ENCODE data around the gene SSRP1.

Gene SSRP1

DNA sequence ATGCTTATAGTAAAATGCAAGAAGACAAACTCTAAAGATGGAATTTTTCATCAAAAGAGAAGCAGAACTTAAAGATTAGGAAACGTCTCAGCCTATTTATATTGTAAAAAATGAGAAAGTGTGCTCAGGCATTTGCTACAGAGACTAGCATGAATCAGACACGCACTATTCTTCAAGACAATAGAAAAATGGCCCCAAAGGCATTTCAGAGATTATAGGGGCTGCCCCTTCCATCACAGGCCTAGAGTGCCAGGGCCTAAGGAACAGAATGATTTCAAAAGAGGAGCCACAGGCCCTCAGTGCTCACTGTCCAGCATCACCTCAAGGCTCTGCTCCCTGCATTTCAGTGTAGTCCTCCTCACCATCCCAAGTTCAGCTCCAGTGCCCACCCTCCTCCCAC is 38.5 kb downstream of the SSRP1 start:
- TF ChIP-seq TAF1 (IDR thresholded peaks at IDR 0.05; ENCODE audit: low read depth) (no peak), REST (IDR thresholded peaks at IDR 0.05; ENCODE audit: low read depth) (no peak), FOXM1 (IDR thresholded peaks at IDR 0.05; ENCODE audit: borderline replicate concordance, low read depth) (no peak), EGR1 (IDR thresholded peaks at IDR 0.05) (no peak), NFIC (IDR thresholded peaks at IDR 0.05) (no peak), USF1 (IDR thresholded peaks at IDR 0.05) (no peak)
- TF ChIP-seq, protein P1, sequence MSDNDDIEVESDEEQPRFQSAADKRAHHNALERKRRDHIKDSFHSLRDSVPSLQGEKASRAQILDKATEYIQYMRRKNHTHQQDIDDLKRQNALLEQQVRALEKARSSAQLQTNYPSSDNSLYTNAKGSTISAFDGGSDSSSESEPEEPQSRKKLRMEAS (IDR thresholded peaks at IDR 0.05), result no peak

GRCh38 chr11:57294225-57295131 is 41.2 kb downstream of the SSRP1 start:
- TF ChIP-seq EGR1 (IDR thresholded peaks at IDR 0.05) (no peak), REST (IDR thresholded peaks at IDR 0.05; ENCODE audit: low read depth) (no peak), EP300 (IDR thresholded peaks at IDR 0.05; ENCODE audit: borderline replicate concordance) (peak; percentile 85), TEAD4 (IDR thresholded peaks at IDR 0.05) (peak; percentile 90), ZBTB7A (IDR thresholded peaks at IDR 0.05; ENCODE audit: low read depth) (peak; percentile 95), YY1 (IDR thresholded peaks at IDR 0.05; ENCODE audit: low read depth) (0 out of 2 replicates have a peak, but pooled peaks have one; percentile 34), CREB1 (IDR thresholded peaks at IDR 0.05; ENCODE audit: low read depth) (no peak), FOXM1 (IDR thresholded peaks at IDR 0.05; ENCODE audit: borderline replicate concordance, low read depth) (peak; percentile 78), CEBPB (IDR thresholded peaks at IDR 0.05) (0 out of 2 replicates have a peak, but pooled peaks have one; percentile 10), TCF12 (IDR thresholded peaks at IDR 0.05; ENCODE audit: low read depth) (peak; percentile 90), NFIC (IDR thresholded peaks at IDR 0.05) (peak; percentile 96)
- TF ChIP-seq, protein P1 (IDR thresholded peaks at IDR 0.05), result peak; percentile 51

- TF ChIP-seq REST (IDR thresholded peaks at IDR 0.05; ENCODE audit: low read depth) (no peak), ZBTB7A (IDR thresholded peaks at IDR 0.05; ENCODE audit: low read depth) (no peak), USF1 (IDR thresholded peaks at IDR 0.05) (no peak), FOXM1 (IDR thresholded peaks at IDR 0.05; ENCODE audit: borderline replicate concordance, low read depth) (no peak), TAF1 (IDR thresholded peaks at IDR 0.05; ENCODE audit: low read depth) (no peak), TCF12 (IDR thresholded peaks at IDR 0.05; ENCODE audit: low read depth) (no peak), TEAD4 (IDR thresholded peaks at IDR 0.05) (no peak), CREB1 (IDR thresholded peaks at IDR 0.05; ENCODE audit: low read depth) (no peak), YY1 (IDR thresholded peaks at IDR 0.05; ENCODE audit: low read depth) (no peak), RAD21 (IDR thresholded peaks at IDR 0.05; ENCODE audit: low read depth) (no peak), NFIC (IDR thresholded peaks at IDR 0.05) (no peak), CEBPB (IDR thresholded peaks at IDR 0.05) (no peak), EGR1 (IDR thresholded peaks at IDR 0.05) (no peak), EP300 (IDR thresholded peaks at IDR 0.05; ENCODE audit: borderline replicate concordance) (no peak)
- TF ChIP-seq, protein P1 (IDR thresholded peaks at IDR 0.05), result no peak
Measured at GRCh38 chr11:57290288-57290687, 45.4 kb downstream of the SSRP1 start.

All from Ishikawa (cell line).